HepG2 (cell line): Measurements from ENCODE around the gene KIF17. TPM values are rescaled to one million over a fixed set of nuclear protein-coding genes. Genes with fewer than 3 reads are reported as not detected.
A peak's percentile ranks its signal among the peaks of the same experiment; 100 is the strongest.
"Not testable (repeated sequence)": the region's sequence is repeated elsewhere in the genome, so short reads cannot be mapped to it uniquely, and the experiment has no call there.

Source experiments
- ATAC-seq: fragments of 200-7000 bp; cut with Tn5 transposase; 3 replicates; pipeline ENCODE4 v1.9.1; 2020; ENCODE audit warnings: mild to moderate bottlenecking, moderate library complexity
- BruUV-seq: library from RNA; stranded (reverse); fragments of 400-500 nt; replicated peaks from 2 replicates; lab custom pipeline; 2021; lab: Mats Ljungman, UMichigan
- CTCF ChIA-PET: fragments of 300-600 bp; formaldehyde crosslinking; extraction: SDS; loops from one replicate; lab custom pipeline; 2021; ENCODE audit warnings: low total read pairs, inconsistent platforms, low intra/inter-chr PET ratio; lab: Yijun Ruan, JAX
- POLR2A ChIA-PET: fragments of 350-600 bp; sonication (Branson Sonifier 250); formaldehyde crosslinking; loops from one replicate; lab custom pipeline; 2020; ENCODE audit warnings: antibody characterized with exemption, inconsistent platforms; lab: Yijun Ruan, JAX
- DNase-seq: peaks from one replicate; pipeline ENCODE4 v3.0.0-alpha.2; 2015; ENCODE audit warnings: low spot score
- FAIRE-seq: peaks from 3 replicates; lab custom pipeline; 2011; peaks lifted over from hg19 to GRCh38; lab: Jason Lieb, UNC
- H2AFZ ChIP-seq: one replicate; pipeline ENCODE4 v1.6.1; 2011; ENCODE audit warnings: low read length, inconsistent platforms
- H3K27ac ChIP-seq: fragments of 300-600 bp; 3 replicates; pipeline ENCODE4 v1.8.0; 2011; ENCODE audit warnings: mixed run types, mild to moderate bottlenecking, mixed read lengths, low read length, inconsistent platforms; ENCODE audit not compliant: insufficient read depth; ENCODE audit errors: extremely low read length
- H3K27me3 ChIP-seq, 2 experiments: fragments of 200-600 bp in 1 of 2; 2 replicates in 1 of 2; 3 replicates in 1 of 2; pipeline versions ENCODE4 v1.6.0 to v1.8.0; 2011; ENCODE audit warnings: low read length in 2 of 2, mild to moderate bottlenecking in 2 of 2, moderate library complexity in 2 of 2, inconsistent platforms in 1 of 2; ENCODE audit not compliant: insufficient read depth in 2 of 2, control insufficient read depth in 1 of 2
- H3K36me3 ChIP-seq, 2 experiments: fragments of 200-600 bp in 1 of 2; replicated peaks in 1 of 2; 2 replicates in 1 of 2; 3 replicates in 1 of 2; pipeline versions ENCODE4 v1.5.1 to v1.8.0; 2011; ENCODE audit warnings: low read length in 2 of 2, inconsistent platforms in 1 of 2; ENCODE audit not compliant: insufficient read depth in 2 of 2, control insufficient read depth in 1 of 2
- H3K4me1 ChIP-seq: 2 replicates; pipeline ENCODE4 v1.5.1; 2012; ENCODE audit warnings: low read length, inconsistent platforms; ENCODE audit not compliant: insufficient read depth
- H3K4me2 ChIP-seq: 2 replicates; pipeline ENCODE4 v1.6.0; 2011; ENCODE audit warnings: low read depth, low read length, inconsistent platforms
- H3K4me3 ChIP-seq, 3 experiments: fragments of 200-600 bp in 1 of 3; sonication (generic), shearing (Covaris generic) in 1 of 3; replicated peaks in 1 of 3; 2 replicates each; pipeline ENCODE4 v1.5.1; 2011 to 2016; ENCODE audit warnings: low read length in 3 of 3, inconsistent platforms in 2 of 3, low read depth in 2 of 3, mild to moderate bottlenecking in 2 of 3, control low read depth in 1 of 3, mixed read lengths in 1 of 3; ENCODE audit not compliant: insufficient read depth in 1 of 3
- H3K79me2 ChIP-seq: one replicate; pipeline ENCODE4 v1.6.1; 2011; ENCODE audit warnings: low read length, inconsistent platforms; ENCODE audit not compliant: insufficient read depth
- H3K9ac ChIP-seq: 2 replicates; pipeline ENCODE4 v1.6.0; 2011; ENCODE audit warnings: mild to moderate bottlenecking, low read depth, low read length, inconsistent platforms; ENCODE audit not compliant: insufficient read depth
- H3K9me3 ChIP-seq: 2 replicates; pipeline ENCODE4 v1.5.1; 2012; ENCODE audit warnings: mild to moderate bottlenecking, low read length
- H4K20me1 ChIP-seq: 2 replicates; pipeline ENCODE4 v1.6.0; 2011; ENCODE audit warnings: inconsistent platforms, mild to moderate bottlenecking, low read length, moderate library complexity; ENCODE audit not compliant: insufficient read depth
- ATF7 ChIP-seq, 2 experiments: fragments of 450-650 bp in 1 of 2; sonication (generic) in 1 of 2; formaldehyde crosslinking in 1 of 2; IDR thresholded peaks; 2 replicates each; pipeline versions ENCODE4 v1.4.0 to v1.6.1; 2016 to 2020; ENCODE audit warnings: antibody characterized with exemption in 1 of 2, mild to moderate bottlenecking in 1 of 2, missing genetic modification reagents in 1 of 2
- CCDC6 ChIP-seq: sonication (generic); formaldehyde crosslinking; IDR thresholded peaks from 2 replicates; pipeline ENCODE4 v1.8.1; 2022; ENCODE audit warnings: mild to moderate bottlenecking, missing genetic modification reagents, moderate library complexity
- RELA ChIP-seq: sonication (generic); formaldehyde crosslinking; IDR thresholded peaks from 2 replicates; pipeline ENCODE4 v1.4.0; 2020; ENCODE audit warnings: missing genetic modification reagents
- XBP1 ChIP-seq: sonication (generic); formaldehyde crosslinking; IDR thresholded peaks from 2 replicates; pipeline ENCODE4 v1.5.0; 2020; ENCODE audit warnings: missing genetic modification reagents
- ZBTB7B ChIP-seq: sonication (generic); formaldehyde crosslinking; IDR thresholded peaks from 2 replicates; pipeline ENCODE4 v1.4.0; 2020; ENCODE audit warnings: missing genetic modification reagents
- ZNF431 ChIP-seq: sonication (generic); formaldehyde crosslinking; IDR thresholded peaks from 2 replicates; pipeline ENCODE4 v1.9.0; 2022; ENCODE audit warnings: missing genetic modification reagents, low read depth, mild to moderate bottlenecking, borderline replicate concordance
- WGBS: methylation state at CpG from one replicate; pipeline ENCODE4 v1.1.6; 2017; ENCODE audit warnings: low lambda C conversion rate; 5-methylcytosine and 5-hydroxymethylcytosine counted together
- in situ Hi-C: cut with HindIII; loops from 2 replicates; pipeline ENCODE4 v1.10.0; 2017; ENCODE audit warnings: low pct_unique_long_range_greater_than_20kb; ENCODE audit not compliant: extremely low pct_ligation_motif_present
- intact Hi-C: fragments of 100-400 bp; cut with micrococcal nuclease; formaldehyde crosslinking; loops from one replicate; pipeline ENCODE4 v1.10.0; 2022; ENCODE audit not compliant: unreplicated experiment
- polyA plus RNA-seq, 8 experiments: library from polyadenylated mRNA; depleted of rRNA in 3 of 8; stranded (reverse) in 7 of 8; unstranded in 1 of 8; fragments of >200 nt; fragmentation: Illumina TruSeq in 4 of 8; extraction: Trizol in 4 of 8; gene quantifications; 2 replicates each; pipeline versions ENCODE4 v1.2.1 to v1.2.3, GENCODE V29; 2011 to 2016; ENCODE audit warnings: low read depth in 4 of 8, missing spikeins in 1 of 8, mixed read lengths in 1 of 8; ENCODE audit not compliant: insufficient read depth in 1 of 8
- total RNA-seq, 5 experiments: library from RNA; depleted of rRNA; stranded (reverse); fragments of >200 nt; fragmentation: Illumina TruSeq; extraction: Trizol; gene quantifications; 2 replicates each; pipeline ENCODE4 v1.2.3, GENCODE V29; 2016; ENCODE audit warnings: low read depth in 1 of 5
- TF ChIP-seq, protein P1 (sequence below), 2 experiments: fragments of 450-650 bp in 1 of 2; sonication (generic) in 1 of 2; formaldehyde crosslinking; IDR thresholded peaks; 2 replicates each; pipeline versions ENCODE4 v1.5.0 to v1.8.0; 2020 to 2022; ENCODE audit warnings: mild to moderate bottlenecking in 1 of 2, missing genetic modification reagents in 1 of 2

The KIF17 gene
- total and polyA plus RNA-seq, 2 of the 13 experiments (the other 11 are each of a cell fraction or from before 2014, with no cell fraction given): 0.24 to 0.44 TPM

DNA sequence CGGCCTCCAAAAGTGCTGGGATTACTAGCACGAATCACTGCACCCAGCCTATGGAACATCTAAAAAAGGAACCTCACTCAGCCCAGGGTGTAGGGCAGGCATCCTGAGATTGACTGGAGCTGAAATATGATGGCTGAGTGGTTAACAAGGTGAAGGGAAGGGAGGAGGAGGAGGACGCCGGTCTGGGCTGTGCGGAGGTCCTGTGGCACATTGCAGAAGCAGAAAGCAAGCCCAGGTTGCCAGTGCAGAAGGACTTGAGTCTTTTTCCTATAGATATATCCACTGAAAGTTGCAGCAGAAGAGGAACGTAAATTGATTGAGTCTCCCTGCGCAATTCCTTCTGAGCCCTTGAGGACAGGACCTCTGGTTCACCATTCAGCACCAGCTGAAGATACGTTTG lies 1.5 kb upstream of the KIF17 start:
- CTCF ChIA-PET: no interaction called here
- WGBS: 60% methylated on average over 8 of the region's 8 CpGs
- no peak for TF ChIP-seq ZBTB7B
- TF ChIP-seq XBP1 (CRISPR knock-in tag): no peak
- no peak for TF ChIP-seq CCDC6 (CRISPR knock-in tag)
- no peak for TF ChIP-seq RELA (CRISPR knock-in tag)
- TF ChIP-seq ZNF431 (CRISPR knock-in tag): no peak

DNA sequence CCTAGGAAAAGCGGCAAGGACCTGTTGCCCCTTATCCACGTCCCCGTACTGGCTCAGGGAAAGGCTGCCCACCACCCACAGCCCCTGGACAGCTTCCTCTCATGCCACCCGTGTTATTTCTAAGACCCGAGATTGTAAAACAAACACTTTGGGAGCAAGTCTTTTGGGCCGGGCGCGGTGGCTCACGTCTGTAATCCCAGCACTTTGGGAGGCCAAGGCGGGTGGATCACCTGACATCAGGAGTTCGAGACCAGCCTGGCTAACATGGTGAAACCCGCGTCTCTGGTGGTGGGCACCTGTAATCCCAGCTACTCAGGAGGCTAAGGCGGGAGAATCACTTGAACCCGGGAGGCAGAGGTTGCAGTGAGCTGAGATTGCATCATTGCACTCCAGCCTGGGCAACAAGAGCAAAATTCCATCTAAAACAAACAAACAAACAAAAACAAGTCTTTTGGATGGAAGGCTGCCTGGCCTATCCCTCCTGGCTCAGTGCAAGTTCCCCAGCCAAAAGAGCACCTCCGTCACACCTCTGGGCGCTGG lies 606 bp upstream of the KIF17 start:
- H3K27ac ChIP-seq; BruUV-seq; H3K9me3 ChIP-seq; H3K36me3 ChIP-seq; ATAC-seq; CTCF ChIA-PET; H3K79me2 ChIP-seq; H3K9ac ChIP-seq; H4K20me1 ChIP-seq; FAIRE-seq; intact Hi-C loops; in situ Hi-C loops; H2AFZ ChIP-seq; DNase-seq; TF ChIP-seq ATF7 (CRISPR knock-in tag; IDR thresholded peaks at IDR 0.05): not testable (repeated sequence)
- peaks cover 8 to 28% of the 10 kb centered on the region in 2 experiments for H3K27me3 ChIP-seq
- WGBS: 63% methylated on average over 15 of the region's 17 CpGs
- TF ChIP-seq, protein P1, sequence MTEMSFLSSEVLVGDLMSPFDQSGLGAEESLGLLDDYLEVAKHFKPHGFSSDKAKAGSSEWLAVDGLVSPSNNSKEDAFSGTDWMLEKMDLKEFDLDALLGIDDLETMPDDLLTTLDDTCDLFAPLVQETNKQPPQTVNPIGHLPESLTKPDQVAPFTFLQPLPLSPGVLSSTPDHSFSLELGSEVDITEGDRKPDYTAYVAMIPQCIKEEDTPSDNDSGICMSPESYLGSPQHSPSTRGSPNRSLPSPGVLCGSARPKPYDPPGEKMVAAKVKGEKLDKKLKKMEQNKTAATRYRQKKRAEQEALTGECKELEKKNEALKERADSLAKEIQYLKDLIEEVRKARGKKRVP (CRISPR knock-in tag; IDR thresholded peaks at IDR 0.05): 0 out of 4 replicates have a peak, but pooled peaks of 1 of the 2 experiments have one; percentile 34
- 0 out of 2 replicates have a peak, but pooled peaks have one; percentile 20 for TF ChIP-seq ATF7 (IDR thresholded peaks at IDR 0.05)
- H3K4me1 ChIP-seq: peaks cover 27% of the 10 kb centered on the region
- H3K4me2 ChIP-seq: peak overlapping the region; percentile 74
- POLR2A ChIA-PET: interaction anchor here (1.2 kb wide), 1 partner anchor 69 kb away, joined by 5 read pairs; the partner anchor contains the start of gene HP1BP3
- peak overlapping the region in 1 of 3 experiments; percentile 64; a peak in 1 of 6 replicates for H3K4me3 ChIP-seq

More for the DNA sequence above, 1.5 kb upstream of the KIF17 start:
- Histone ChIP-seq H3K9ac (no peak overlapping the region), H3K79me2 (no peaks in the 10 kb centered on the region), H3K4me1 (peaks cover 22% of the 10 kb centered on the region), H3K27me3 (peaks cover 8 to 28% of the 10 kb centered on the region in 2 experiments), H2AFZ (no peak overlapping the region), H3K4me3 (no peak overlapping the region), H3K36me3 (no peaks in the 10 kb centered on the region), H3K27ac (no peak overlapping the region), H3K9me3 (no peaks in the 10 kb centered on the region), H3K4me2 (no peak overlapping the region), H4K20me1 (no peaks in the 10 kb centered on the region)
- ATAC-seq (no peak), DNase-seq (no peak), FAIRE-seq (no peak)
- in situ Hi-C loops (no loop called here), intact Hi-C loops (no loop called here)
- BruUV-seq: no TSS peak
- POLR2A ChIA-PET: no interaction called here
